Panc1 (cell line): ENCODE results near the gene ZNF362. TPM values are rescaled to one million over a fixed set of nuclear protein-coding genes. Genes with fewer than 3 reads are reported as not detected.

ENCODE experiments used
- ATAC-seq: fragments of 200-7000 bp; cut with Tn5 transposase; 2 replicates; pipeline ENCODE4 v1.9.1; 2020; ENCODE audit warnings: mild to moderate bottlenecking, moderate library complexity
- BruUV-seq: library from RNA; stranded (reverse); fragments of 400-500 nt; replicated peaks from 2 replicates; lab custom pipeline; 2021; lab: Mats Ljungman, UMichigan
- CTCF ChIA-PET: fragments of 300-600 bp; sonication (Branson Sonifier 250); formaldehyde crosslinking; loops from one replicate; lab custom pipeline; 2022; ENCODE audit warnings: antibody characterized with exemption; lab: Charles Lee
- POLR2A ChIA-PET: fragments of 300-600 bp; sonication (Branson Sonifier 250); formaldehyde crosslinking; loops from one replicate; lab custom pipeline; 2022; ENCODE audit warnings: antibody characterized with exemption; lab: Charles Lee
- DNase-seq: peaks from one replicate; pipeline ENCODE4 v3.0.0-alpha.2; 2010; ENCODE audit warnings: low read depth, low spot score
- H3K27ac ChIP-seq: 2 replicates; pipeline ENCODE4 v1.5.1; 2011; ENCODE audit warnings: mild to moderate bottlenecking, low read length, inconsistent platforms
- H3K27me3 ChIP-seq: fragments of 200-500 bp; sonication (Bioruptor generic); 2 replicates; pipeline ENCODE4 v1.6.0; 2014; ENCODE audit warnings: low read length, inconsistent platforms; ENCODE audit not compliant: control insufficient read depth, insufficient read depth
- H3K36me3 ChIP-seq: fragments of 200-500 bp; sonication (Bioruptor generic); 2 replicates; pipeline ENCODE4 v1.5.1; 2014; ENCODE audit warnings: inconsistent platforms, mild to moderate bottlenecking, low read length, moderate library complexity; ENCODE audit not compliant: control insufficient read depth, insufficient read depth
- H3K4me1 ChIP-seq: 2 replicates; pipeline ENCODE4 v1.5.1; 2011; ENCODE audit warnings: inconsistent platforms, mild to moderate bottlenecking, low read length, moderate library complexity; ENCODE audit not compliant: control insufficient read depth, insufficient read depth
- H3K4me3 ChIP-seq, 2 experiments: 2 replicates each; pipeline ENCODE4 v1.5.1; 2011 to 2012; ENCODE audit warnings: low read depth in 2 of 2, low read length in 2 of 2, mild to moderate bottlenecking in 2 of 2, inconsistent platforms in 1 of 2, moderate library complexity in 1 of 2
- H3K9me3 ChIP-seq: fragments of 200-500 bp; sonication (Bioruptor generic); 2 replicates; pipeline ENCODE4 v1.5.1; 2014; ENCODE audit warnings: low read depth, mild to moderate bottlenecking, inconsistent platforms, low read length, moderate library complexity; ENCODE audit not compliant: control insufficient read depth, insufficient read depth
- CTCF ChIP-seq: fragments of 450-650 bp; IDR thresholded peaks from 2 replicates; pipeline ENCODE4 v1.5.1; 2017; ENCODE audit warnings: mild to moderate bottlenecking
- POLR2AphosphoS5 ChIP-seq: IDR thresholded peaks from 2 replicates; pipeline ENCODE4 v1.6.1; 2012; ENCODE audit warnings: mild to moderate bottlenecking, low read depth, low read length, moderate library complexity
- SIN3A ChIP-seq: IDR thresholded peaks from 2 replicates; pipeline ENCODE4 v1.6.1; 2012; ENCODE audit warnings: low read depth, mild to moderate bottlenecking, low read length, moderate library complexity, borderline replicate concordance; ENCODE audit not compliant: insufficient read depth
- TCF7L2 ChIP-seq: IDR thresholded peaks from 2 replicates; pipeline ENCODE4 v1.6.1; 2011; ENCODE audit warnings: mild to moderate bottlenecking, low read depth, low read length, inconsistent platforms
- in situ Hi-C: cut with HindIII; loops from 2 replicates; pipeline ENCODE4 v1.10.0; 2016; ENCODE audit warnings: low sequenced_read_pairs, low pct_unique_long_range_greater_than_20kb
- intact Hi-C: fragments of 100-400 bp; cut with micrococcal nuclease; formaldehyde crosslinking; loops from one replicate; pipeline ENCODE4 v1.10.0; 2022; ENCODE audit not compliant: unreplicated experiment
- total RNA-seq: library from RNA; stranded (reverse); gene quantifications from one replicate; pipeline ENCODE4 v1.2.1, GENCODE V29; 2021; ENCODE audit not compliant: unreplicated experiment
- TF ChIP-seq, protein P1 (sequence below), 2 experiments: IDR thresholded peaks; 2 replicates each; pipeline ENCODE4 v1.6.1; 2011 to 2012; ENCODE audit warnings: low read depth in 2 of 2, control low read depth in 1 of 2, low read length in 1 of 2, mild to moderate bottlenecking in 1 of 2, moderate library complexity in 1 of 2; ENCODE audit not compliant: insufficient read depth in 1 of 2

ZNF362 gene
- total RNA-seq, 1 experiment from 2014 or later = 17.5 TPM

- CTCF ChIA-PET = no interaction called here
- H3K36me3 ChIP-seq = no peaks in the 10 kb centered on the region
- TF ChIP-seq CTCF (no peak), POLR2AphosphoS5 (no peak), TCF7L2 (no peak), SIN3A (no peak)
- TF ChIP-seq, protein P1, sequence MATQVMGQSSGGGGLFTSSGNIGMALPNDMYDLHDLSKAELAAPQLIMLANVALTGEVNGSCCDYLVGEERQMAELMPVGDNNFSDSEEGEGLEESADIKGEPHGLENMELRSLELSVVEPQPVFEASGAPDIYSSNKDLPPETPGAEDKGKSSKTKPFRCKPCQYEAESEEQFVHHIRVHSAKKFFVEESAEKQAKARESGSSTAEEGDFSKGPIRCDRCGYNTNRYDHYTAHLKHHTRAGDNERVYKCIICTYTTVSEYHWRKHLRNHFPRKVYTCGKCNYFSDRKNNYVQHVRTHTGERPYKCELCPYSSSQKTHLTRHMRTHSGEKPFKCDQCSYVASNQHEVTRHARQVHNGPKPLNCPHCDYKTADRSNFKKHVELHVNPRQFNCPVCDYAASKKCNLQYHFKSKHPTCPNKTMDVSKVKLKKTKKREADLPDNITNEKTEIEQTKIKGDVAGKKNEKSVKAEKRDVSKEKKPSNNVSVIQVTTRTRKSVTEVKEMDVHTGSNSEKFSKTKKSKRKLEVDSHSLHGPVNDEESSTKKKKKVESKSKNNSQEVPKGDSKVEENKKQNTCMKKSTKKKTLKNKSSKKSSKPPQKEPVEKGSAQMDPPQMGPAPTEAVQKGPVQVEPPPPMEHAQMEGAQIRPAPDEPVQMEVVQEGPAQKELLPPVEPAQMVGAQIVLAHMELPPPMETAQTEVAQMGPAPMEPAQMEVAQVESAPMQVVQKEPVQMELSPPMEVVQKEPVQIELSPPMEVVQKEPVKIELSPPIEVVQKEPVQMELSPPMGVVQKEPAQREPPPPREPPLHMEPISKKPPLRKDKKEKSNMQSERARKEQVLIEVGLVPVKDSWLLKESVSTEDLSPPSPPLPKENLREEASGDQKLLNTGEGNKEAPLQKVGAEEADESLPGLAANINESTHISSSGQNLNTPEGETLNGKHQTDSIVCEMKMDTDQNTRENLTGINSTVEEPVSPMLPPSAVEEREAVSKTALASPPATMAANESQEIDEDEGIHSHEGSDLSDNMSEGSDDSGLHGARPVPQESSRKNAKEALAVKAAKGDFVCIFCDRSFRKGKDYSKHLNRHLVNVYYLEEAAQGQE (IDR thresholded peaks at IDR 0.05; ENCODE audit: insufficient read depth in 1 of 2, low read depth in 2 of 2, low read length in 1 of 2) = no peak
- POLR2A ChIA-PET = no interaction called here
- DNase-seq (no peak), ATAC-seq (no peak)
- H3K27me3 ChIP-seq = no peaks in the 10 kb centered on the region; the same call in 1 of the 2 replicates
- H3K4me1 ChIP-seq = no peaks in the 10 kb centered on the region
- no peak overlapping the region for H3K27ac ChIP-seq
- H3K9me3 ChIP-seq = no peaks in the 10 kb centered on the region
- no peak overlapping the region for H3K4me3 ChIP-seq
- intact Hi-C loops = no loop called here
- no TSS peak for BruUV-seq
- in situ Hi-C loops = no loop called here
Measured at GRCh38 chr1:33235521-33235920, 20.8 kb upstream of the ZNF362 start.

DNA sequence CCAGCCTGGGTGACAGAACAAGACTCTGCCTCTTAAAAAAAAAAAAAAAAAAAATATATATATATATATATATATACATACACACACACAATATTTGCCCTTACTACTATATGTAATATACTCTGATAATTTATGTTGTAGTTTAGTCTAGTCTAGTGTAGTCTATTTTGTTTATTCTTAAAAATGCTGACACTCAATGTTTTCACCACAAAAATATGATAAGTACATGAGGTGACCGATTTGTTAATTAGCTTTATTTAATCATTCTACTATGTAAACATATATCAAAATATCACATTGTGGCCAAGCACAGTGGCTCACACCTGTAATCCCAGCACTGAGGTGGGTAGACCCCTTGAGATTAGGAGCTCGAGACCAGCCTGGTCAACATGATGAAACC is 19.8 kb upstream of the ZNF362 start:
- intact Hi-C loops = no loop called here
- TF ChIP-seq SIN3A (no peak), POLR2AphosphoS5 (no peak), CTCF (no peak), TCF7L2 (no peak)
- TF ChIP-seq, protein P1 (IDR thresholded peaks at IDR 0.05; ENCODE audit: insufficient read depth in 1 of 2, low read depth in 2 of 2, low read length in 1 of 2) = no peak
- ChIA-PET POLR2A (interaction anchor here (0.6 kb wide), 1 partner anchor 43 kb away, joined by 3 read pairs; no protein-coding TSS in a partner anchor), CTCF (no interaction called here)
- BruUV-seq = no TSS peak
- Histone ChIP-seq H3K9me3 (no peaks in the 10 kb centered on the region), H3K4me3 (no peak overlapping the region), H3K36me3 (no peaks in the 10 kb centered on the region), H3K4me1 (no peaks in the 10 kb centered on the region), H3K27ac (no peak overlapping the region), H3K27me3 (no peaks in the 10 kb centered on the region; the same call in 1 of the 2 replicates)
- ATAC-seq (no peak), DNase-seq (no peak)
- in situ Hi-C loops = no loop called here
